Measurements from ENCODE around the gene PCMT1.

The PCMT1 gene

DNA sequence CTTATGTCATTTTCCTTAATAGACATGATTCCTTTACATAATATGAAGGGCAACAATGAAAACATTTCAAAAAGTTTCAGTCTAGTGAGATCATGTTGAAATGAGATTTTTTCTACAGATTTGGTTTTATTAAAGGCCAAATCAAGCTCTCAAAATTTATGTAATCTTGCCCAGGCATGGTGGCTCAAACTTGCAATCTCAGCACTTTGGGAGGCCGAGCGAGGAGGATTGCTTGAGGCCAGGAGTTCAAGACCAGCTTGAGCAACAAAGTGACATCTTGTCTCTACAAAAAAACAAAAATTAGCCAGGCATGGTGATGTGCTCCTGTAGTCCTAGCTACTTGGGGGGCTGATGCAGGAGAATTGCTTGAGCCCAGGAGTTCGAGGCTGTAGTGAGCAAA, 63.8 kb downstream of the PCMT1 start:
- TF ChIP-seq, protein P1, sequence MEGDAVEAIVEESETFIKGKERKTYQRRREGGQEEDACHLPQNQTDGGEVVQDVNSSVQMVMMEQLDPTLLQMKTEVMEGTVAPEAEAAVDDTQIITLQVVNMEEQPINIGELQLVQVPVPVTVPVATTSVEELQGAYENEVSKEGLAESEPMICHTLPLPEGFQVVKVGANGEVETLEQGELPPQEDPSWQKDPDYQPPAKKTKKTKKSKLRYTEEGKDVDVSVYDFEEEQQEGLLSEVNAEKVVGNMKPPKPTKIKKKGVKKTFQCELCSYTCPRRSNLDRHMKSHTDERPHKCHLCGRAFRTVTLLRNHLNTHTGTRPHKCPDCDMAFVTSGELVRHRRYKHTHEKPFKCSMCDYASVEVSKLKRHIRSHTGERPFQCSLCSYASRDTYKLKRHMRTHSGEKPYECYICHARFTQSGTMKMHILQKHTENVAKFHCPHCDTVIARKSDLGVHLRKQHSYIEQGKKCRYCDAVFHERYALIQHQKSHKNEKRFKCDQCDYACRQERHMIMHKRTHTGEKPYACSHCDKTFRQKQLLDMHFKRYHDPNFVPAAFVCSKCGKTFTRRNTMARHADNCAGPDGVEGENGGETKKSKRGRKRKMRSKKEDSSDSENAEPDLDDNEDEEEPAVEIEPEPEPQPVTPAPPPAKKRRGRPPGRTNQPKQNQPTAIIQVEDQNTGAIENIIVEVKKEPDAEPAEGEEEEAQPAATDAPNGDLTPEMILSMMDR (IDR thresholded peaks at IDR 0.05; ENCODE audit: low read depth, low read length), result no peak
- H3K36me3 ChIP-seq, result peaks cover 19% of the 10 kb centered on the region
- no peak overlapping the region for H3K27ac ChIP-seq
- no peaks in the 10 kb centered on the region for H3K9me3 ChIP-seq (ENCODE audit: severe bottlenecking)
- no peaks in the 10 kb centered on the region for H3K27me3 ChIP-seq (ENCODE audit: insufficient read depth, low read depth, severe bottlenecking)
- H3K4me3 ChIP-seq (ENCODE audit: low read depth, low read length), result no peak overlapping the region
- no peak for DNase-seq

DNA sequence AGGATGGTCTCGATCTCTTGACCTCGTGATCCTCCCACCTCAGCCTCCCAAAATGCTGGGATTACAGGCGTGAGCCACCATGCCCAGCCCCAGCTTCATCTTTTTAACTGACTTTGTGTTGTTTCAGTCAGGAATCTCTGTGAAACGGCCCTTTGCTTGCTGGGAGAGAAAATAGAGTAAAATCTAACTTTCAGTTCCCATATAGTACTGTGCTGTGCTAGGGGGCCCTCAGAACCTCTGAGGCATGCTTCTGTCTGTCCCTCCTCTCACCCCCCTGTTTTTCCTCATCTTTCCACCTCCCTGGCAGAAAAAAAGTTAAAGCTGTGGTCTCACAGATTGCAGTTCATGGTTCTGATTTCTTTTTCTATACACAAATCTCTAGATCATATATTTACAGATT, 66.2 kb downstream of the PCMT1 start:
- H3K27me3 ChIP-seq (ENCODE audit: insufficient read depth, low read depth, severe bottlenecking), result no peaks in the 10 kb centered on the region
- H3K27ac ChIP-seq, result no peak overlapping the region
- peaks cover 13% of the 10 kb centered on the region for H3K36me3 ChIP-seq
- no peak overlapping the region for H3K4me3 ChIP-seq (ENCODE audit: low read depth, low read length)
- no peaks in the 10 kb centered on the region for H3K9me3 ChIP-seq (ENCODE audit: severe bottlenecking)
- no peak for DNase-seq
- TF ChIP-seq, protein P1 (IDR thresholded peaks at IDR 0.05; ENCODE audit: low read depth, low read length), result no peak

DNA sequence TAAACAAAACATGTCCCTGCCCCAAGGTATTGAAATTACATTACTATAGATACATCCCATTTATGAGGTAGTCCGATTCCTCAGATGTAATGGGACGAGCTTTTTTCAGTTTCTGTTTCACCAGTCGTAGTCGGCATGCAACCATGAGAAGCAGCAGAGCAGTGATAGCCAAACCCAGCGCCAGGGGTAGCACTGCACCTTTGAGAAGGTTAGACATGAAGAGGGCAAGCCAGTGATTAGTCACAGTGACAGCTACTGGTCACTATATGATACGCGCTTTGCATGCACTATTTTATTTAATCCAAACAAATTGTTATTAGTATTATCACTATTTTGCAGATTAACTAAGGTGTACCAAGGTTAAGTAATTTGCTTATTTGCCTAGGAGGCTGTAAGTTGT, 71.0 kb downstream of the PCMT1 start:
- Histone ChIP-seq H3K27me3 (ENCODE audit: insufficient read depth, low read depth, severe bottlenecking) (no peaks in the 10 kb centered on the region), H3K36me3 (no peaks in the 10 kb centered on the region; the same call in 1 of the 2 replicates), H3K27ac (no peak overlapping the region), H3K4me3 (ENCODE audit: low read depth, low read length) (no peak overlapping the region), H3K9me3 (ENCODE audit: severe bottlenecking) (no peaks in the 10 kb centered on the region)
- TF ChIP-seq, protein P1 (IDR thresholded peaks at IDR 0.05; ENCODE audit: low read depth, low read length), result no peak
- no peak for DNase-seq

DNA sequence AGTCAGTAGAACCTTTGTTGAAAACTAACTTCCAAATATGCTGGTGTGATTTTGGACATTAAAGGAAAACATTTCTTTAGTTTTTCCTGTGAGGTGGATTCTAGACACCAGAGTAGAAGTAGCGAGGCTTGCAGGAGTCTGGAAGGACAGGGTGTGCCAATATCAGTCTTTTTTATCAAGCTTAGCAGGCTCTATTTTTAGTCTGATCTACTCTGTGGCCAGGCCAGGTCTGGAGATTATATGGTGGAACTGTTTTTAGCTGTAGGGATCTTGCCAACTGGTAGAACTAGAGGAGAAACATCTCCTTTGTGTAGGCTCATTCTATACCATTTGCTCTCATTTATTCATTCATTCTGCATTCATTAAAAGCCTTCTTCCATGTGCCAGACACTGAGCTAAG, 72.0 kb downstream of the PCMT1 start:
- H3K36me3 ChIP-seq, result no peaks in the 10 kb centered on the region; the same call in 1 of the 2 replicates
- H3K4me3 ChIP-seq (ENCODE audit: low read depth, low read length), result no peak overlapping the region
- DNase-seq, result no peak
- no peaks in the 10 kb centered on the region for H3K9me3 ChIP-seq (ENCODE audit: severe bottlenecking)
- H3K27ac ChIP-seq, result no peak overlapping the region
- no peaks in the 10 kb centered on the region for H3K27me3 ChIP-seq (ENCODE audit: insufficient read depth, low read depth, severe bottlenecking)
- TF ChIP-seq, protein P1 (IDR thresholded peaks at IDR 0.05; ENCODE audit: low read depth, low read length), result no peak

DNA sequence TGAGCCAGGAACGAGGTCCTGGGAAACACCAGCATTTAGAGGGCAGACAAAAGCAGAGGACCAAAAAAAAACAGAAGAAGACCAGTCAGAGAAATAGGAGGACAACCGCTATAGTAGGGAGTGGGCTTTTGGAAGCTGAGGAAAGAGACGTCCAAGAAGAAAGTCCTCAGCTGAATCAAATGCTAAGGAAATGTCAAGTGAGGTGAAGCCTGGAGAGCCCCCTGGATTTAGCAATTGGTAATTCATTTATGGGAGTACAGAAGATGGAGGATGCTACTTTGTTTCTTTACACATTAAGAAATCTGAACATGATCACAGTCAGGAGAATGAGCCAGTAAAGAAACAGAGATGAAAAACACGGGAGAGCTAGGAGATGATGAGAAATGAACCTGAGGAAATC, 73.5 kb downstream of the PCMT1 start:
- DNase-seq, result no peak
- no peak overlapping the region for H3K4me3 ChIP-seq (ENCODE audit: low read depth, low read length)
- no peak overlapping the region for H3K27ac ChIP-seq
- H3K9me3 ChIP-seq (ENCODE audit: severe bottlenecking), result no peaks in the 10 kb centered on the region
- TF ChIP-seq, protein P1 (IDR thresholded peaks at IDR 0.05; ENCODE audit: low read depth, low read length), result no peak
- no peaks in the 10 kb centered on the region for H3K27me3 ChIP-seq (ENCODE audit: insufficient read depth, low read depth, severe bottlenecking)
- H3K36me3 ChIP-seq, result no peaks in the 10 kb centered on the region; the same call in 1 of the 2 replicates

DNA sequence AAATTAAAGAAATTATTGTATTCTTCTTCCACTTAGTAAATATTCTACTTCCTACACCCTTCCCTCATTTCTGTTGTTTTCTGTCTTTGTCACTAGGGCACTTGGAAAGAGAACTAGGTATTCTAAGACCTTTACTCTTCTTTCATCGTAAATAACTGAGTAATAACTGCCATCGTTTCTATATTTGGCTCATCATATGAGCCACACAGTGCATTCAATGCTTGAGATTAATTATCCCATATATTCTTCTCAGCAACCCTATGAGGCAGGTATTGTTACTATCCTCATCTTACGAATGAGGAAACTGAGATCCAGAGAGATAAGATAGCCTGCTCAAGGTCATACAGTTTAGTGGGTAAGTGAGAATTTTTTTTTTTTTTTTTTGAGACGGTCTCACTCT, 75.8 kb downstream of the PCMT1 start:
- H3K4me3 ChIP-seq (ENCODE audit: low read depth, low read length), result no peak overlapping the region
- no peaks in the 10 kb centered on the region; the same call in 1 of the 2 replicates for H3K36me3 ChIP-seq
- no peak overlapping the region for H3K27ac ChIP-seq
- TF ChIP-seq, protein P1 (IDR thresholded peaks at IDR 0.05; ENCODE audit: low read depth, low read length), result no peak
- no peaks in the 10 kb centered on the region for H3K9me3 ChIP-seq (ENCODE audit: severe bottlenecking)
- H3K27me3 ChIP-seq (ENCODE audit: insufficient read depth, low read depth, severe bottlenecking), result no peaks in the 10 kb centered on the region
- no peak for DNase-seq

Data from WERI-Rb-1 (cell line).